ENCODE measurements around the gene SLC5A3. TPM values are rescaled to one million over a fixed set of nuclear protein-coding genes. Genes with fewer than 3 reads are reported as not detected.

The SLC5A3 gene
- total RNA-seq, 2 experiments from 2014 or later = 22.2 to 31.5 TPM

DNA sequence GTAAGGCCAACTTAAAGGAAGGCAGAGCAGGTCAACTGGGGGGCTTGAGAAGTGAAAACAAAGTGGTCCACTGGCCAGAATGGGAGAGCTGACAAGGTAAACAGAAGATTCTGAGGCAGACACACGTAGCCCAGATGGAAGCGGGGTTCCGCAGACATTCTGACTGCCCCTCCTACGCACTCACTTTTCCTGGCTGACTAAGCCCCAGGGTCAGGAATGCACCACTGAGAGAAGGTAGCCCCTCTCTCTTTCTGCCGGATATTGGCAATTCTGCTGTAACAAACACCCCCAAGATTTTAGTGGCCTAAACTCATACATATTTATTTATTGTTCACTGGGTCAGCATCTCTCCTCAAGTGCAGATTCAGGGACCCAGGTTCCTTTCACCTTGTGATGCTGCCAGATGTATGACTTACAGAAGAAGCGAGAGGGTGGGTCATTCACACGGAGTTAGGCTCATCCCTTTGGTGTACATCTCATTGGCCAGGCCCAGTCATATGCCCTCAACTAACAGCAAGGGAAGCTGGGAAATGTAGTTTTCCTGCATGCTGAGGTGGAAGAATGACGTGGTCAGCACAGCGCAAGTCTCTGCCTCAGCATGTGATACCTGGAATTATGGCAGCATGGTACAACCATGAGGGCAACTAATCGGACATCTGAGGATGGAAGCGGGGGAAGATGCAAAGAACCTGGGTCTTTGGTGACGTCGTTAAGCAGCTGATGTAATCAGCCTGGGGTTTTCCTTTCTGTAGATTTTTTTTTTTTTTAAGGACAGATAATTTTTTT is 43.4 kb upstream of the SLC5A3 start:
- Histone ChIP-seq H2AFZ (ENCODE audit: low read length) (peak overlapping the region; percentile 72; the same call in 1 of the 2 replicates), H4K20me1 (ENCODE audit: insufficient read depth, low read length) (no peaks in the 10 kb centered on the region), H3K27ac (ENCODE audit: low read depth, low read length, poor library complexity, severe bottlenecking) (no peak overlapping the region), H3K79me2 (ENCODE audit: insufficient read depth, low read depth, low read length) (no peaks in the 10 kb centered on the region), H3K36me3 (ENCODE audit: insufficient read depth, low read length) (no peaks in the 10 kb centered on the region), H3K9me2 (ENCODE audit: insufficient read depth, low read length) (no peaks in the 10 kb centered on the region), H3K4me1 (ENCODE audit: insufficient read depth, low read length, poor library complexity, severe bottlenecking) (peaks cover 21% of the 10 kb centered on the region), H3K4me3 (ENCODE audit: low read depth, low read length, poor library complexity, severe bottlenecking) (peak overlapping the region; percentile 39), H3K4me2 (ENCODE audit: low read length) (peak overlapping the region; percentile 55), H3K9me3 (ENCODE audit: low read length) (no peaks in the 10 kb centered on the region; the same call in 1 of the 2 replicates)
- peak; percentile 90 for DNase-seq (ENCODE audit: low spot score)
- no TSS peak for BruUV-seq (replicated peaks)
- intact Hi-C loops (cut with micrococcal nuclease; ENCODE audit: unreplicated experiment) = no loop called here
- POLR2A ChIA-PET = interaction anchor here (1.0 kb wide), 1 partner anchor 13 kb away, joined by 3 read pairs; no protein-coding TSS in a partner anchor
- TF ChIP-seq CTCF (conservative IDR thresholded peaks at IDR 0.05; ENCODE audit: low read length) (no peak), EZH2phosphoT487 (IDR thresholded peaks at IDR 0.05; ENCODE audit: borderline replicate concordance, low read depth, low read length) (no peak)
- CTCF ChIA-PET (ENCODE audit: unreplicated experiment) = interaction anchor here (1.1 kb wide), 1 partner anchor 10 kb away, joined by 3 read pairs; no protein-coding TSS in a partner anchor

- Histone ChIP-seq H2AFZ (ENCODE audit: low read length) (peak overlapping the region; percentile 44; the same call in 1 of the 2 replicates), H3K27ac (ENCODE audit: low read depth, low read length, poor library complexity, severe bottlenecking) (no peak overlapping the region), H4K20me1 (ENCODE audit: insufficient read depth, low read length) (no peaks in the 10 kb centered on the region), H3K9me3 (ENCODE audit: low read length) (no peaks in the 10 kb centered on the region; the same call in 1 of the 2 replicates), H3K4me1 (ENCODE audit: insufficient read depth, low read length, poor library complexity, severe bottlenecking) (peaks cover 21% of the 10 kb centered on the region), H3K9me2 (ENCODE audit: insufficient read depth, low read length) (no peaks in the 10 kb centered on the region), H3K36me3 (ENCODE audit: insufficient read depth, low read length) (no peaks in the 10 kb centered on the region), H3K4me3 (ENCODE audit: low read depth, low read length, poor library complexity, severe bottlenecking) (no peak overlapping the region), H3K4me2 (ENCODE audit: low read length) (peak overlapping the region; percentile 24; the same call in 1 of the 2 replicates), H3K79me2 (ENCODE audit: insufficient read depth, low read depth, low read length) (no peaks in the 10 kb centered on the region)
- ChIA-PET POLR2A (interaction anchor here (0.5 to 2.3 kb wide), 2 partner anchors 9 to 945 kb away, joined by 3 to 8 read pairs; no protein-coding TSS in a partner anchor), CTCF (ENCODE audit: unreplicated experiment) (no interaction called here)
- no TSS peak for BruUV-seq (replicated peaks)
- peak; percentile 17 for DNase-seq (ENCODE audit: low spot score)
- intact Hi-C loops (cut with micrococcal nuclease; ENCODE audit: unreplicated experiment) = no loop called here
- TF ChIP-seq EZH2phosphoT487 (IDR thresholded peaks at IDR 0.05; ENCODE audit: borderline replicate concordance, low read depth, low read length) (no peak), CTCF (conservative IDR thresholded peaks at IDR 0.05; ENCODE audit: low read length) (no peak)
Observed at GRCh38 chr21:34031835-34032370, 41.5 kb upstream of the SLC5A3 start.

All from OCI-LY7 (cell line).